Effector memory CD4-positive, alpha-beta T cell (primary cell): ENCODE results near the gene ANGPT4.

Source experiments
- DNase-seq, 3 donors: peaks; one replicate each; pipeline ENCODE4 v3.0.0-alpha.2; 2020
- H3K27ac ChIP-seq: 2 replicates; pipeline ENCODE4 v1.7.0; 2013; ENCODE audit warnings: mild to moderate bottlenecking, low read length, moderate library complexity; ENCODE audit not compliant: insufficient read depth, poor library complexity, severe bottlenecking
- H3K27me3 ChIP-seq: replicated peaks from 2 replicates; pipeline ENCODE4 v1.7.0; 2013; ENCODE audit warnings: mild to moderate bottlenecking, low read length; ENCODE audit not compliant: insufficient read depth, control insufficient read depth, poor library complexity, severe bottlenecking
- H3K36me3 ChIP-seq: 2 replicates; pipeline ENCODE4 v1.7.0; 2013; ENCODE audit warnings: mild to moderate bottlenecking, low read length, moderate library complexity; ENCODE audit not compliant: control insufficient read depth, insufficient read depth
- H3K4me1 ChIP-seq: 2 replicates; pipeline ENCODE4 v1.7.0; 2013; ENCODE audit warnings: low read length, mild to moderate bottlenecking; ENCODE audit not compliant: control insufficient read depth, insufficient read depth, poor library complexity, severe bottlenecking
- H3K4me3 ChIP-seq: 2 replicates; pipeline ENCODE4 v1.7.0; 2013; ENCODE audit warnings: low read length, low read depth, mild to moderate bottlenecking; ENCODE audit not compliant: insufficient read depth, poor library complexity, severe bottlenecking
- H3K9me3 ChIP-seq: 2 replicates; pipeline ENCODE4 v1.7.0; 2013; ENCODE audit warnings: mild to moderate bottlenecking, low read length, moderate library complexity; ENCODE audit not compliant: control insufficient read depth

Gene ANGPT4

GRCh38 chr20:848193-848592 is 67.9 kb downstream of the ANGPT4 start:
- Histone ChIP-seq H3K4me1 (peaks cover 42% of the 10 kb centered on the region), H3K27me3 (no peaks in the 10 kb centered on the region), H3K4me3 (no peak overlapping the region), H3K9me3 (no peaks in the 10 kb centered on the region), H3K27ac (no peak overlapping the region), H3K36me3 (no peaks in the 10 kb centered on the region)
- DNase-seq: no peak

GRCh38 chr20:846894-847278 is 69.2 kb downstream of the ANGPT4 start:
- Histone ChIP-seq H3K4me1 (peaks cover 43% of the 10 kb centered on the region), H3K9me3 (no peaks in the 10 kb centered on the region)

GRCh38 chr20:845941-846893 is 69.9 kb downstream of the ANGPT4 start:
- H3K36me3 ChIP-seq: no peaks in the 10 kb centered on the region
- H3K27me3 ChIP-seq: no peaks in the 10 kb centered on the region
- no peak for DNase-seq
- H3K4me1 ChIP-seq: peaks cover 49% of the 10 kb centered on the region
- H3K9me3 ChIP-seq: no peaks in the 10 kb centered on the region
- H3K4me3 ChIP-seq: peak overlapping the region; percentile 85
- H3K27ac ChIP-seq: peak overlapping the region; percentile 68

More at GRCh38 chr20:846894-847278, 69.2 kb downstream of the ANGPT4 start:
- Histone ChIP-seq H3K27me3 (no peaks in the 10 kb centered on the region), H3K27ac (peak overlapping the region; percentile 68), H3K36me3 (no peaks in the 10 kb centered on the region), H3K4me3 (peak overlapping the region; percentile 85)
- peak in 2 of 3 donors; percentile 30 to 34 for DNase-seq

GRCh38 chr20:845226-845868 is 70.8 kb downstream of the ANGPT4 start:
- H3K36me3 ChIP-seq: no peaks in the 10 kb centered on the region
- DNase-seq: no peak
- H3K27me3 ChIP-seq: no peaks in the 10 kb centered on the region
- H3K9me3 ChIP-seq: no peaks in the 10 kb centered on the region
- H3K4me3 ChIP-seq: peak overlapping the region; percentile 85
- peak overlapping the region; percentile 68 for H3K27ac ChIP-seq
- peaks cover 53% of the 10 kb centered on the region for H3K4me1 ChIP-seq

GRCh38 chr20:844473-845225 is 71.5 kb downstream of the ANGPT4 start:
- peaks cover 53% of the 10 kb centered on the region for H3K4me1 ChIP-seq
- H3K4me3 ChIP-seq: peak overlapping the region; percentile 85
- H3K9me3 ChIP-seq: no peaks in the 10 kb centered on the region
- peaks cover 6% of the 10 kb centered on the region for H3K36me3 ChIP-seq
- H3K27me3 ChIP-seq: no peaks in the 10 kb centered on the region
- H3K27ac ChIP-seq: peak overlapping the region; percentile 68
- DNase-seq: peak; percentile 82 to 91 (median 87)

GRCh38 chr20:843912-844311 is 72.2 kb downstream of the ANGPT4 start:
- Histone ChIP-seq H3K27ac (peak overlapping the region; percentile 68), H3K4me3 (no peak overlapping the region)

GRCh38 chr20:842547-842940 is 73.6 kb downstream of the ANGPT4 start:
- Histone ChIP-seq H3K36me3 (peaks cover 12% of the 10 kb centered on the region), H3K27ac (no peak overlapping the region), H3K4me1 (peaks cover 52% of the 10 kb centered on the region), H3K9me3 (no peaks in the 10 kb centered on the region), H3K4me3 (no peak overlapping the region), H3K27me3 (no peaks in the 10 kb centered on the region)
- DNase-seq: no peak

More at GRCh38 chr20:843912-844311, 72.2 kb downstream of the ANGPT4 start:
- DNase-seq: no peak
- H3K4me1 ChIP-seq: peaks cover 53% of the 10 kb centered on the region
- H3K36me3 ChIP-seq: peaks cover 12% of the 10 kb centered on the region
- H3K27me3 ChIP-seq: no peaks in the 10 kb centered on the region
- H3K9me3 ChIP-seq: no peaks in the 10 kb centered on the region

- no peaks in the 10 kb centered on the region for H3K9me3 ChIP-seq
- H3K4me1 ChIP-seq: peaks cover 47% of the 10 kb centered on the region
- no peak overlapping the region for H3K27ac ChIP-seq
- H3K27me3 ChIP-seq: no peaks in the 10 kb centered on the region
- no peak for DNase-seq
- peak overlapping the region; percentile 42 for H3K4me3 ChIP-seq
- peaks cover 12% of the 10 kb centered on the region for H3K36me3 ChIP-seq
These were observed 74.3 kb downstream of the ANGPT4 start for GRCh38 chr20:841568-842546.
